Vagina (tissue), 2 donors: ENCODE results near the gene C1orf21.

Source experiments
- POLR2A ChIP-seq, 2 donors: fragments of 450-650 bp; IDR thresholded peaks; one replicate each; pipeline ENCODE4 v1.6.1; 2017; ENCODE audit warnings: antibody characterized with exemption in 2 of 2, mild to moderate bottlenecking in 2 of 2, moderate library complexity in 2 of 2
- TF ChIP-seq, protein P1 (sequence below), 3 experiments: fragments of 450-650 bp in 2 of 3; fragments of 200-600 bp in 1 of 3; sonication (generic) in 1 of 3; IDR thresholded peaks; one replicate each; pipeline ENCODE4 v1.5.1; 2017 to 2019; ENCODE audit warnings: antibody characterized with exemption in 3 of 3, mild to moderate bottlenecking in 2 of 3, moderate library complexity in 2 of 3

DNA sequence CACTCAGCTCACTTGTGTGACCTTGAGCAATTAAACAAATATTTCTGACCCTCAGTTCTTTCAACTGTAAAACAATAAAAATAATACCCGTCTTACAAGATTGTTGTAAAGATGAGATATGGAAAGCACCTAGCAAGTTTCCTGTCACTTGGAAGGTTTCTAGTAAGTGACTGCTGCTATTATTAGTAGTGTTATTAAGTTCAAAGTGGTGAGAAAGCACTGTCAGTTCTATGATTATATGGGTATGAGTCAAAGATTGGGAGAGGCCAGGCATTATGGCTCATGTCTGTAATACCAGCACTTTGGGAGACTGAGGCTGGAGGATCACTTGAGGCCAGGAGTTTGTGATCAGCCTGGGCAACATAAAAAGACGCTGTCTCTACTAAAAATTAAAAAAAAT lies 145.4 kb downstream of the C1orf21 start:
- TF ChIP-seq, protein P1, sequence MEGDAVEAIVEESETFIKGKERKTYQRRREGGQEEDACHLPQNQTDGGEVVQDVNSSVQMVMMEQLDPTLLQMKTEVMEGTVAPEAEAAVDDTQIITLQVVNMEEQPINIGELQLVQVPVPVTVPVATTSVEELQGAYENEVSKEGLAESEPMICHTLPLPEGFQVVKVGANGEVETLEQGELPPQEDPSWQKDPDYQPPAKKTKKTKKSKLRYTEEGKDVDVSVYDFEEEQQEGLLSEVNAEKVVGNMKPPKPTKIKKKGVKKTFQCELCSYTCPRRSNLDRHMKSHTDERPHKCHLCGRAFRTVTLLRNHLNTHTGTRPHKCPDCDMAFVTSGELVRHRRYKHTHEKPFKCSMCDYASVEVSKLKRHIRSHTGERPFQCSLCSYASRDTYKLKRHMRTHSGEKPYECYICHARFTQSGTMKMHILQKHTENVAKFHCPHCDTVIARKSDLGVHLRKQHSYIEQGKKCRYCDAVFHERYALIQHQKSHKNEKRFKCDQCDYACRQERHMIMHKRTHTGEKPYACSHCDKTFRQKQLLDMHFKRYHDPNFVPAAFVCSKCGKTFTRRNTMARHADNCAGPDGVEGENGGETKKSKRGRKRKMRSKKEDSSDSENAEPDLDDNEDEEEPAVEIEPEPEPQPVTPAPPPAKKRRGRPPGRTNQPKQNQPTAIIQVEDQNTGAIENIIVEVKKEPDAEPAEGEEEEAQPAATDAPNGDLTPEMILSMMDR (IDR thresholded peaks at IDR 0.05), result no peak
- no peak for TF ChIP-seq POLR2A (IDR thresholded peaks at IDR 0.05)
